HG02870 (cell line): ENCODE measurements around the gene BNC2.
"Not testable (repeated sequence)": the region's sequence is repeated elsewhere in the genome, so short reads cannot be mapped to it uniquely, and the experiment has no call there.

Experiments used
- ATAC-seq: cut with Tn5 transposase; IDR thresholded peaks from one replicate; pipeline ENCODE4 v1.9.1; 2021; ENCODE audit warnings: mild to moderate bottlenecking, moderate library complexity; ENCODE audit not compliant: unreplicated experiment

BNC2 gene, protein sequence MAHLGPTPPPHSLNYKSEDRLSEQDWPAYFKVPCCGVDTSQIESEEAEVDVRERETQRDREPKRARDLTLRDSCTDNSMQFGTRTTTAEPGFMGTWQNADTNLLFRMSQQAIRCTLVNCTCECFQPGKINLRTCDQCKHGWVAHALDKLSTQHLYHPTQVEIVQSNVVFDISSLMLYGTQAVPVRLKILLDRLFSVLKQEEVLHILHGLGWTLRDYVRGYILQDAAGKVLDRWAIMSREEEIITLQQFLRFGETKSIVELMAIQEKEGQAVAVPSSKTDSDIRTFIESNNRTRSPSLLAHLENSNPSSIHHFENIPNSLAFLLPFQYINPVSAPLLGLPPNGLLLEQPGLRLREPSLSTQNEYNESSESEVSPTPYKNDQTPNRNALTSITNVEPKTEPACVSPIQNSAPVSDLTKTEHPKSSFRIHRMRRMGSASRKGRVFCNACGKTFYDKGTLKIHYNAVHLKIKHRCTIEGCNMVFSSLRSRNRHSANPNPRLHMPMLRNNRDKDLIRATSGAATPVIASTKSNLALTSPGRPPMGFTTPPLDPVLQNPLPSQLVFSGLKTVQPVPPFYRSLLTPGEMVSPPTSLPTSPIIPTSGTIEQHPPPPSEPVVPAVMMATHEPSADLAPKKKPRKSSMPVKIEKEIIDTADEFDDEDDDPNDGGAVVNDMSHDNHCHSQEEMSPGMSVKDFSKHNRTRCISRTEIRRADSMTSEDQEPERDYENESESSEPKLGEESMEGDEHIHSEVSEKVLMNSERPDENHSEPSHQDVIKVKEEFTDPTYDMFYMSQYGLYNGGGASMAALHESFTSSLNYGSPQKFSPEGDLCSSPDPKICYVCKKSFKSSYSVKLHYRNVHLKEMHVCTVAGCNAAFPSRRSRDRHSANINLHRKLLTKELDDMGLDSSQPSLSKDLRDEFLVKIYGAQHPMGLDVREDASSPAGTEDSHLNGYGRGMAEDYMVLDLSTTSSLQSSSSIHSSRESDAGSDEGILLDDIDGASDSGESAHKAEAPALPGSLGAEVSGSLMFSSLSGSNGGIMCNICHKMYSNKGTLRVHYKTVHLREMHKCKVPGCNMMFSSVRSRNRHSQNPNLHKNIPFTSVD

DNA sequence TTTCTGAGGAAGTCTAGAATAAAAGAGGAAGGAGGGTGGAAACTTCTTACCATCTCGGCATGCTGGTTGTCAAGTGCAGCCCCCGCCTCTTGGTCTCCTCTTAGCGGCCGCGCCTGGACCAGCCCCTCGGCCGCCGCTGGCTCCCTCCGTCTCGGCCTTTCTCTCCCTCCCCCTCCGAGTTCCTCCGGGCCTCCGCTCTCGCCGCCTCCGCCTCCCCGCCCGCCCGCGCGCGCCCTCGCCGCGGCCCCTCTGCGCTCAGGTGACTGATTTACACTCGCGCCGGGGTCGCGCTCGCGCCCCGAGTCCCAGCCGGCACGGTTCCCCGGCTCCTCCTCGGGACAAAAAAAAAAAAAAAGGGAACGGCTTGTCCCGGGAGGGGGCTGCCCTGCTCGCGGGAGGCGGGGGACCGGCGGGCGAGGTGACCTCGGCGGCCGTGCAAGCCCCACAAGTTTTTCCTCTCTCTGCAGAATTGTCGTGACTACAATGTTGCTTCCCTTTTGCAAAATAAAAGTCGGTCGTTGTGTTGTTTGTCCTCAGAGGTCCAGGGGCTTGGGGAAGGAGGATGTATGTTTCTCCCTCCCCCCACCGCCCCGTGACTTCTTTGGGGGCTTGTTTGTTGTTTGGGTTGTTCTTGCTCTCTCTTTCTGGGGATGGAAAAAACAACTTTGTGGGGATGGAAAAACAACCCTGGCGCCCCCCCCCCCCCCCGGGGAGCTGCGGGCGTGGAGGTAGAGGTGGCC is at the start of gene BNC2:
TSS of gene BNC2 (minus strand) at position 75 of the 740 bp plus-strand sequence. CDS start at position 53, 22 bp downstream.
- no peak for ATAC-seq

GRCh38 chr9:16918920-16919319 is 48.5 kb upstream of the BNC2 start:
- no peak for ATAC-seq

GRCh38 chr9:16915126-16915831 is 44.8 kb upstream of the BNC2 start:
- no peak for ATAC-seq

GRCh38 chr9:16912197-16912596 is 41.7 kb upstream of the BNC2 start:
- no peak for ATAC-seq

DNA sequence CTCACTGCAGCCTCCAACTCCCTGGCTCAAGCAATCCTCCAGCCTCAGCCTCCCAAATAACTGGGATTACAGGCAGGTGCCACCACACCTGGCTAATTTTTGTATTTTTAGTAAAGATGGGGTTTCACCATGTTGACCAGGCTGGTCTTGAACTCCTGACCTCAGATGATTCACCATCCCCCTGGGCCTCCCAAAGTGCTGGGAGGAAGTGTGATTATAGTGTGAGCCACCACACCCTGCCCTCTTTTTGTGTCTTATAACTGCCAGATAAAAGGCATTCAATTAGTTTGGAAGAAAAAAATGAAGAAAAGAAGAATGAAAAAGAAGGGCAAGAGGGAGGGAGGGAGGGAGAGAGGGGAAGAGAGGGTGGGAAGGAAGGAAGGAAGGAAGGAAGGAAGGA is 37.7 kb upstream of the BNC2 start:
- ATAC-seq, result not testable (repeated sequence)

GRCh38 chr9:16904655-16905054 is 34.2 kb upstream of the BNC2 start:
- ATAC-seq, result no peak

DNA sequence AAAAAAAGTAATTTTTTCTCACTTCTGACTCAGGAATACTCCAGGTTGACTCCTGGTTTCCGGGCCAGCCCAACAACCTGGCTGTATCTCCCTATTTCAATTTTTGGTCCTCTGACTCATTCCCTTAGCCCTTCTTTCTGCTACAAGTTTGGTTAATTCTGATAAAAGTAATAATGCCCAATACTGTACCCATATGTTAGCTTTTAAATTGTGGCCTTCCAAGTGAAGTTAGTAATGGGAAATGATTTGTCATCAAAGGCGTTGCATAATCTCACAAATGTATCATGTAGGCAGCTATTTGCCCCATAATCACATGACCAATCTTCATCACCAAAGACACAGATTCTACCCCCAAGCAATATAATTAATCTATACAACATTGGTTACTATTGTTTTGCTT is 31.1 kb upstream of the BNC2 start:
- ATAC-seq, result no peak

DNA sequence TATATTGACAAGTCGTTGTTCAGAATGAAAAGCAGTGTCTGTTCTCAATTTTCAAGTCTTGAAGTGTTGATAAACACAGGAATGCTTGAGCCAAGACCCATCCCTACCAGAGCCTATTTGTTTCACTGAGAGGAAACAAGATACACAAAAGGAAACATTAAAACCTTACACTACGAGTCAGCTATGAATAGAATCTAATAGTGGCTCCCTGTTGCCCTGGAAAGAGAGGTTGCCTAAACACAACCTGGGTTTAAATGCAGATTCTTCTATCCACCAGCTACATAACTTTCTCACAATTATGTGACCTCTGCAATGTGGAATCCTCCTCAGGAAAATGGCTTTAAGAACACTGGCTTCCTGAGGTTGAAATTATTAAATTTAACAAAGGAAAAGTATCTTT is 29.1 kb upstream of the BNC2 start:
- no peak for ATAC-seq

DNA sequence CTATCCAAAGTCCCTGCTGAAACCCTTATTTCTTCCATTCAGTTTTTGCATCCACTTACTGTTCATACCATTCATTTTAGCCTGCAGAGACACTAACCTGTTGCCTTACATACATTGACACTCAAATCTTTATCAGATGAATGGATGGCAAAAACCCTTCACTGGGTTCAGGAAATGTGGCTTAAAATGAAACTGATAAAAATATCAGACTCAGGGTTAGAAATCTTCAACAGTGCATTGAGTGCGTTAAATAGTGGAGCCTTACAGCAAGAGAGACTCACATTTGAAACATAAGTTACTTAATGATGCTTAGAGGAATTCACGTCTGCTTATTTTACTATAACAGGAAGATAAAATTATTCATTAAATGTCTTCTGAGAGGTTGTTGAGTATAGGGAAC is 28.0 kb upstream of the BNC2 start:
- no peak for ATAC-seq

DNA sequence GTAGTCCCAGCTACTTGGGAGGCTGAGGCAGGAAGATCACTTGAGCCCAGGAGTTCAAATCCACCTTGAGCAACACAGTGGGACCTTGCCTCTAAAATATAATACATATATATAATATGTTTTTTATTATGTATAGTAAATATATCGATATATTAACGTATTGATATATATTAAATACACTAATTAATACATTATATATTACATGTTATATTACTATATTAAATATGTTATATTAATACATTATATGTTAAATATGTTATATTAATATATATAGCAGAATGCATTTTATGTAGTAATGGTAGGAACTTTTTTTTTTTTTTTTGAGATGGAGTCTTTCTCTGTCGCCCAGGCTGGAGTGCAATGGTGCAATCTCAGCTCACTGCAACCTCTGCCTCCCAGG is 18.1 kb upstream of the BNC2 start:
- no peak for ATAC-seq

DNA sequence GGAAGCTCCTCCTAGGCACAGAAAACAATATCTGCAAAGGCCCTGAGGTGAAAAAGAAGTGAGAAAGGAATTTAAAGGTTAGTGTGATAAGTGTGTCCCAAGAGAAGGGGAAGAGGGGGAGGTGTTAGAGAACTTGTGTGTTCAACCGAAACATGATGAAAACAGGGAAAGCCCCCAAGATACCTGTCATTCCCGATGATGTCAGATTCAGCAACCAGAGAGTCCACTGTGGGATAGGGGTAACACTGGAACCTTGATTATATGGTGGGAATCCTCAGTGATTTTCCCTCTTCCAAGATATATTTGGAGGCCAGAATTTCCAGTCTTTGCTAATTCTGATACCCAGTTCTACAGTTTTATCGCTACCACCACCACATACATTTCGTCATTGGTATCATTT is 15.5 kb upstream of the BNC2 start:
- no peak for ATAC-seq

- no peak for ATAC-seq
Observed at GRCh38 chr9:16884952-16885513, 14.6 kb upstream of the BNC2 start.

GRCh38 chr9:16884373-16884772 is 13.9 kb upstream of the BNC2 start:
- ATAC-seq, result no peak

DNA sequence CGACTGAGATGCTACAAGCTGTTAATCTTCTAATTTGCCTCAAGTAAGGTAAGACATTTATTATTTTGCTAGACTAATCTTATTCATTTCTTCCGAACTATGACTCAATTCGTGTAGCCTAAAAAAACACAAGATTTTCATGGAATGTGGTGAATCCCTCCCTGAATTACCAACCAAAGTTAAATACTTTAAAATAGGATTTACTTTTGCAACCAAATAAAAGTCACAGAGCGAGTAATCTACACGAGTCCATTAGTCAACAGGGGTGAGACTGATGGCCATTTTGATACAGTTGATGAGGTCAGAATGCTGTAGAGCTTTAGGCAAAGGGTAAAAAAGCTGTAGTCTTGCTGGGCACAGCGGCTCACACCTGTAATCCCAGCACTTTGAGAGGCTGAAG is 13.1 kb upstream of the BNC2 start:
- ATAC-seq, result no peak

DNA sequence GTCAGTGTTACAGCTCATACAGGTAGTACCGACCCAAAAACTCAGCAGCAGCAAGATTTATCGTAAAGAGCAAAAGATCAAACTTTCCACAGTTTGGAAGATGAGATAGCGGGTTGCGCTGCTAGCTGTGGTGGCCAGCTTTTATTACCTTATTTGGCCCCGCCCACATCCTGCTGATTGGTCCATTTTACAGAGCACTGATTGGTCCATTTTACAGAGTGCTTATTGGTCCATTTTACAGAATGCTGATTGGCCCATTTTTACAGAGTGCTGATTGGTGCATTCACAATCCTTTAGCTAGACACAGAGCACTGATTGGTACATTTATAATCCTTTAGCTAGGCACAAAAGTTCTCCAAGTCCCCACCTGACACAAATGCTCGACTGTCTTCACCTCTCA is 12.0 kb upstream of the BNC2 start:
- not testable (repeated sequence) for ATAC-seq

DNA sequence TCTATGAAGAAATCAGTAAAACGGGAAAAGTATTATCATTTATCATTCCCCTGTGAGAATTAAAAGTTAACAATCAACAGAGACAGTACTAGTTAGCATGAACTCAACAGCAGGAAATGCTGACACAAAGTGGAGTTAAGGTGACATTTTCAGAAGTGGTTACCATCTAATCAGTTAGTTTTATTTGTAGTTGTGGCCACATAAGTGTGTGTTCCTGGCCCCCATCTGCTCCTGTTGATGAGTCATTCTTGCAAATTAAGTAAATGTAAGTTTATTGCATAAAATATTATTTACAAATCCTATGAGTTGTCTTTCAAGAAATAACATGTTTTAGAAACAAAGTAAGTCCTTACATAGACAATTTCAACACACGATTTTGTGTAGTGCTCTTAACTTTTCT is 8.9 kb upstream of the BNC2 start:
- no peak for ATAC-seq

- no peak for ATAC-seq
Observed at GRCh38 chr9:16877256-16877655, 6.8 kb upstream of the BNC2 start.

DNA sequence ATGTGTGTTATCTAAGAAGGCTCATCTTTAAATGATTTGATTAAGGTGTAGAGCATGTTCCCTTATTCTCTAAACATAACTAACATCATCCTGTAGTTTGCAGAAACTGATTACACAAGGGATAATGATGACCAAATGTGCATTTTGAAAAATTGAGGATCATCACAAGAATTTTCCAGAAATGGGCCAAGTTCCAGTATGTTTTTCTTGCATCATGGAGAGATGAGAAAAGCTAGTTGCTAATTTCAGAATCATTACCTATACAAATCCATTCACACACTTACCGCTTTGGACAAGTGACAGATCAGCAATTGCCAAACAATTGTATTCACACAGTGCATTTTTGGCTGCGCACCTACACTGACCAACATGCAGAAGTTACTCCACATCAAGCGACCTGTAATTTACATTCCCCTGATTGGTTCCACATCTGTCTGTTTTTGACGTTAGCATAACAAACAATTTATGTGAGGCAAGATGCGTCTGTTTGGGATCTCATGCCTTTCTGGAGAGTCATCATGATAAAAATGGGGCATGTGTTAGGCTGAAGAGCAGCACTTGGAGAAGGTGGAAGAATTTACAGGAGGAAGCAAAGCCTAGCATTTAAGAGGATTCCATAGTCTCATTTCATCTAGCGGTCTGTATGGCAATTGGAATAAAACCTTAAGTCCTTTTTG is 2.8 kb upstream of the BNC2 start:
- no peak for ATAC-seq
